GM12878 (cell line): Measurements from ENCODE around the gene RERE. TPM values are rescaled to one million over a fixed set of nuclear protein-coding genes. Genes with fewer than 3 reads are reported as not detected.

Experiments
- ATAC-seq: fragments of 200-7000 bp; cut with Tn5 transposase; 3 replicates; pipeline ENCODE4 v1.9.1; 2020; ENCODE audit warnings: mild to moderate bottlenecking, moderate library complexity
- BruUV-seq: library from RNA; stranded (reverse); fragments of 400-500 nt; replicated peaks from 2 replicates; lab custom pipeline; 2021; lab: Mats Ljungman, UMichigan
- CTCF ChIA-PET: fragments of 300-600 bp; sonication (Branson Sonifier 250); formaldehyde crosslinking; extraction: SDS; loops from one replicate; lab custom pipeline; 2021; ENCODE audit warnings: inconsistent platforms; lab: Yijun Ruan, JAX
- POLR2A ChIA-PET: fragments of 350-600 bp; formaldehyde crosslinking; extraction: SDS; loops from one replicate; lab custom pipeline; 2021; ENCODE audit warnings: inconsistent platforms; lab: Charles Lee
- RAD21 ChIA-PET: fragments of 300-600 bp; sonication (Branson Sonifier 250); formaldehyde crosslinking; loops from one replicate; lab custom pipeline; 2023; ENCODE audit warnings: antibody characterized with exemption; ENCODE audit not compliant: unreplicated experiment; lab: Charles Lee
- SMC1A ChIA-PET: fragments of 300-600 bp; sonication (Branson Sonifier 250); formaldehyde crosslinking; loops from one replicate; lab custom pipeline; 2023; ENCODE audit not compliant: unreplicated experiment, uncharacterized antibody; lab: Charles Lee
- DNase-seq: peaks from one replicate; pipeline ENCODE4 v3.0.0-alpha.2; 2011; ENCODE audit warnings: low read depth, low spot score
- FAIRE-seq: peaks from 3 replicates; lab custom pipeline; 2011; peaks lifted over from hg19 to GRCh38; lab: Jason Lieb, UNC
- H2AFZ ChIP-seq: 2 replicates; pipeline ENCODE4 v1.6.0; 2011; ENCODE audit warnings: low read depth, low read length, control low read depth; ENCODE audit not compliant: control insufficient read depth
- H3K27ac ChIP-seq: 2 replicates; pipeline ENCODE4 v1.5.1; 2011; ENCODE audit warnings: control low read depth; ENCODE audit not compliant: control insufficient read depth, insufficient read depth
- H3K27me3 ChIP-seq, 2 experiments: replicated peaks in 1 of 2; 2 replicates each; pipeline versions ENCODE4 v1.6.0 to v1.6.1; 2011; ENCODE audit warnings: low read length in 1 of 2; ENCODE audit not compliant: control insufficient read depth in 2 of 2, insufficient read depth in 2 of 2
- H3K36me3 ChIP-seq, 2 experiments: 2 replicates each; pipeline ENCODE4 v1.5.1; 2011; ENCODE audit warnings: low read length in 1 of 2; ENCODE audit not compliant: control insufficient read depth in 2 of 2, insufficient read depth in 2 of 2
- H3K4me1 ChIP-seq: 2 replicates; pipeline ENCODE4 v1.6.1; 2011; ENCODE audit warnings: mild to moderate bottlenecking, low read length, moderate library complexity, mixed read lengths; ENCODE audit not compliant: control insufficient read depth, insufficient read depth
- H3K4me2 ChIP-seq: 2 replicates; pipeline ENCODE4 v1.6.0; 2011; ENCODE audit warnings: control low read depth; ENCODE audit not compliant: control insufficient read depth, insufficient read depth
- H3K4me3 ChIP-seq: fragments of 200-600 bp; sonication (generic); 2 replicates; pipeline ENCODE4 v1.5.1; 2016
- H3K79me2 ChIP-seq: 2 replicates; pipeline ENCODE4 v1.6.0; 2011; ENCODE audit warnings: low read length; ENCODE audit not compliant: control insufficient read depth, insufficient read depth
- H3K9ac ChIP-seq: 2 replicates; pipeline ENCODE4 v1.8.0; 2011; ENCODE audit warnings: low read length, control low read depth, mixed read lengths; ENCODE audit not compliant: control insufficient read depth, insufficient read depth
- H3K9me3 ChIP-seq: replicated peaks from 3 replicates; pipeline ENCODE4 v1.5.1; 2011; ENCODE audit warnings: mild to moderate bottlenecking, low read length; ENCODE audit not compliant: control insufficient read depth, insufficient read depth
- H4K20me1 ChIP-seq: 2 replicates; pipeline ENCODE4 v1.6.0; 2011; ENCODE audit not compliant: control insufficient read depth, insufficient read depth
- CBFB ChIP-seq: IDR thresholded peaks from 2 replicates; pipeline ENCODE4 v1.6.1; 2016; ENCODE audit warnings: antibody characterized with exemption, low read depth
- CREM ChIP-seq: IDR thresholded peaks from 2 replicates; pipeline ENCODE4 v1.6.1; 2014; ENCODE audit warnings: antibody characterized with exemption, low read depth
- ESRRA ChIP-seq: IDR thresholded peaks from 2 replicates; pipeline ENCODE4 v1.6.1; 2012; ENCODE audit warnings: mild to moderate bottlenecking, low read length, improper control_type of control experiment
- FOS ChIP-seq: IDR thresholded peaks from 3 replicates; pipeline ENCODE4 v1.6.1; 2011; ENCODE audit warnings: borderline replicate concordance; ENCODE audit not compliant: insufficient read length; ENCODE audit errors: extremely low read depth
- GABPA ChIP-seq: IDR thresholded peaks from 2 replicates; pipeline ENCODE4 v1.6.1; 2014; ENCODE audit warnings: antibody characterized with exemption, low read depth, mild to moderate bottlenecking, inconsistent platforms
- IKZF1 ChIP-seq: fragments of 450-650 bp; conservative IDR thresholded peaks from 2 replicates; pipeline ENCODE4 v1.6.1; 2017; ENCODE audit warnings: antibody characterized with exemption, mild to moderate bottlenecking
- JUNB ChIP-seq: IDR thresholded peaks from 2 replicates; pipeline ENCODE4 v1.6.1; 2016; ENCODE audit warnings: antibody characterized with exemption, mild to moderate bottlenecking
- KLF5 ChIP-seq: fragments of 450-650 bp; IDR thresholded peaks from 2 replicates; pipeline ENCODE4 v1.6.1; 2014; ENCODE audit warnings: mild to moderate bottlenecking; ENCODE audit not compliant: partially characterized antibody
- NFXL1 ChIP-seq: fragments of 450-650 bp; IDR thresholded peaks from 2 replicates; pipeline ENCODE4 v1.6.1; 2017; ENCODE audit warnings: antibody characterized with exemption, mild to moderate bottlenecking, borderline replicate concordance
- NR2C1 ChIP-seq: fragments of 450-650 bp; IDR thresholded peaks from 2 replicates; pipeline ENCODE4 v1.6.1; 2017; ENCODE audit warnings: antibody characterized with exemption, mild to moderate bottlenecking, moderate library complexity
- PML ChIP-seq: IDR thresholded peaks from 2 replicates; pipeline ENCODE4 v1.6.1; 2012; ENCODE audit warnings: low read length, inconsistent platforms
- RB1 ChIP-seq: fragments of 450-650 bp; formaldehyde crosslinking; IDR thresholded peaks from 2 replicates; pipeline ENCODE4 v1.6.1; 2017; ENCODE audit warnings: mild to moderate bottlenecking, borderline replicate concordance
- TCF3 ChIP-seq: IDR thresholded peaks from 2 replicates; pipeline ENCODE4 v1.6.1; 2012; ENCODE audit warnings: low read depth, mild to moderate bottlenecking, low read length, borderline replicate concordance; ENCODE audit not compliant: insufficient read depth
- WRNIP1 ChIP-seq: IDR thresholded peaks from 2 replicates; pipeline ENCODE4 v1.6.1; 2011; ENCODE audit warnings: low read depth, low read length, improper control_type of control experiment, borderline replicate concordance
- ZBED1 ChIP-seq: IDR thresholded peaks from 2 replicates; pipeline ENCODE4 v1.6.1; 2016; ENCODE audit warnings: borderline replicate concordance
- ZNF622 ChIP-seq: fragments of 450-650 bp; IDR thresholded peaks from 2 replicates; pipeline ENCODE4 v1.6.1; 2017; ENCODE audit warnings: mild to moderate bottlenecking, inconsistent platforms
- WGBS: methylation state at CpG from one replicate; pipeline ENCODE4 v1.1.6; 2016; ENCODE audit warnings: low lambda C conversion rate; ENCODE audit not compliant: insufficient replicate concordance, insufficient coverage; ENCODE audit errors: missing lambda C conversion rate; 5-methylcytosine and 5-hydroxymethylcytosine counted together
- in situ Hi-C: fragments of 300-500 bp; cut with MboI; formaldehyde crosslinking; loops from 9 replicates; pipeline ENCODE4 v1.14.3; 2018; ENCODE audit warnings: mixed read lengths
- intact Hi-C: fragments of 100-400 bp; cut with micrococcal nuclease; formaldehyde crosslinking; loops from one replicate; pipeline ENCODE4 v1.14.2; 2022; ENCODE audit not compliant: unreplicated experiment
- polyA plus RNA-seq, 11 experiments: library from polyadenylated mRNA; depleted of rRNA in 4 of 11; unstranded in 6 of 11; stranded (reverse) in 5 of 11; fragments of >200 nt; fragmentation: Nextera tagmentation in 4 of 11; fragmentation: Illumina TruSeq in 1 of 11; extraction: Ambion mirVana in 4 of 11; extraction: Trizol in 1 of 11; gene quantifications; 1 replicate in 1 of 11; 2 replicates in 10 of 11; pipeline versions ENCODE4 v1.2.1 to v1.2.3, GENCODE V29; 2011 to 2016; ENCODE audit warnings: inconsistent platforms in 2 of 11, missing spikeins in 2 of 11, low read depth in 1 of 11
- total RNA-seq, 4 experiments: library from RNA; depleted of rRNA in 3 of 4; stranded (reverse); fragments of >200 nt in 3 of 4; fragmentation: Illumina TruSeq in 1 of 4; extraction: Trizol in 1 of 4; gene quantifications; 2 replicates each; pipeline versions ENCODE4 v1.2.1 to v1.2.3, GENCODE V29; 2013 to 2021
- TF ChIP-seq, protein P1 (sequence below): IDR thresholded peaks from 2 replicates; pipeline ENCODE4 v1.6.1; 2012; ENCODE audit warnings: low read depth, low read length, improper control_type of control experiment

The RERE gene
- total and polyA plus RNA-seq, 10 of the 15 experiments (the other 5 are each of a cell fraction or from before 2014, with no cell fraction given), result 5.2 to 60.5 (median 20.2) TPM

DNA sequence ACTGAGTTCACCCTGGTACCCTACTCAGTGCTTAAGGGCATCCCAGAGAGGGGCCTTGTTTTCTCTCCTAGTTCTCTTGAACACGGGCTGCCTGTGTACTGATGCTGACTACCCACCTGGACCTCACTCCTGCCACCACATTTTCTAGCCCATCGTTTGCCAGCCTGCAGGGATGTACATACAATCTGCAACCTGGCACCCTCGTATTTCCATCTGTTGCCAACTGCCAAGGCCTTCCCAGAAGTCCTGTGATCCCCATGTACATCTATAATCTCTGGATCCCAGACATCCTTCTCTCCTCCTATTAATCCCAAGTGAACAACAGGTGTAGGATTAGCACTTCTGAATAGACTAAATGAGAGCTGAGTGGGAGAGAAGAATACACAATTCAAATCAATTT, 287.5 kb downstream of the RERE start:
- BruUV-seq, result no TSS peak
- in situ Hi-C loops, result no loop called here
- Histone ChIP-seq H3K79me2 (no peaks in the 10 kb centered on the region; the same call in 1 of the 2 replicates), H4K20me1 (no peaks in the 10 kb centered on the region), H3K27ac (no peak overlapping the region), H3K4me1 (peaks cover 42% of the 10 kb centered on the region)
- ChIA-PET RAD21 (interaction anchor here (0.8 to 0.9 kb wide), 2 partner anchors 24 to 102 kb away, joined by 3 to 4 read pairs; no protein-coding TSS in a partner anchor), SMC1A (interaction anchor here (0.8 to 1.2 kb wide), 2 partner anchors 9 to 27 kb away, joined by 3 to 4 read pairs; no protein-coding TSS in a partner anchor), CTCF (interaction anchor here (1.0 kb wide), 1 partner anchor 36 kb away, joined by 3 read pairs; no protein-coding TSS in a partner anchor)
- FAIRE-seq, result no peak
- TF ChIP-seq TCF3, result no peak
- TF ChIP-seq ZBED1, result no peak
- TF ChIP-seq RB1, result no peak
- TF ChIP-seq NR2C1, result no peak
- no peak for TF ChIP-seq WRNIP1
- TF ChIP-seq, all 136 proteins: peak for 0
- H3K27me3 ChIP-seq, result no peaks in the 10 kb centered on the region
- H2AFZ ChIP-seq, result no peak overlapping the region
- H3K4me2 ChIP-seq, result no peak overlapping the region
- WGBS, result 97% methylated on average over 3 of the region's 3 CpGs
- H3K4me3 ChIP-seq, result no peak overlapping the region
- intact Hi-C loops, result loop anchor here (5.0 to 10.0 kb wide), 2 partner anchors 53 to 105 kb away; no protein-coding TSS in a partner anchor
- DNase-seq, result no peak
- no peaks in the 10 kb centered on the region; a peak in 1 of 4 replicates for H3K36me3 ChIP-seq
- H3K9ac ChIP-seq, result no peak overlapping the region
- H3K9me3 ChIP-seq, result no peaks in the 10 kb centered on the region; the same call in 2 of the 3 replicates
- no peak for ATAC-seq
- POLR2A ChIA-PET, result no interaction called here

DNA sequence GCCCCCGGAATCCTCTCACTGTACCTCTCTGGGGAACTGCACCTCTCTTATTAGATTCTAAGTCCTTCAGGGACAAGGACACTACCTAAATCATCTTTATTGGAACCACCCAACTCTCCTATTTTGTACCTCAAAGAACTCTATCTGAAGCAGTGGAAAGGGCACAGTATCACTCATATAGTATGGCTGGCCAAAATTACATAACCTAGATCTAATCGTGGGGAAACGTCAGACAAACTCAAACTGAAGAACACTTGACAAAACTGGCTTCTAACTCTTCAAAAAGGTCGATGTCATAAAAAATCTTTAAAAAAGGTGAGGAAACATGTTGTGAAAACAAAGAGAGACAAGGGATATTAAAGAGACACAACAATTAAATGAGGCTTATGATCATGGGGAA, 289.5 kb downstream of the RERE start:
- Histone ChIP-seq H3K27me3 (no peaks in the 10 kb centered on the region), H3K9me3 (no peaks in the 10 kb centered on the region; the same call in 2 of the 3 replicates), H3K27ac (no peak overlapping the region), H3K4me3 (no peak overlapping the region), H3K4me1 (peaks cover 43% of the 10 kb centered on the region), H4K20me1 (no peaks in the 10 kb centered on the region), H3K9ac (no peak overlapping the region), H3K36me3 (no peaks in the 10 kb centered on the region; a peak in 1 of 4 replicates), H3K79me2 (peaks cover 13% of the 10 kb centered on the region), H3K4me2 (no peak overlapping the region), H2AFZ (no peak overlapping the region)
- DNase-seq, result no peak
- ATAC-seq, result no peak
- no TSS peak for BruUV-seq
- SMC1A ChIA-PET, result no interaction called here
- in situ Hi-C loops (no loop called here), intact Hi-C loops (loop anchor here (5.0 to 10.0 kb wide), 2 partner anchors 51 to 103 kb away; no protein-coding TSS in a partner anchor)
- RAD21 ChIA-PET, result no interaction called here
- POLR2A ChIA-PET, result no interaction called here
- no peak for FAIRE-seq
- CTCF ChIA-PET, result no interaction called here
- WGBS, result 80% methylated on average over 4 of the region's 4 CpGs
- TF ChIP-seq FOS (no peak), PML (no peak), ESRRA (no peak), IKZF1 (no peak), GABPA (no peak), NFXL1 (no peak), ZNF622 (no peak), KLF5 (no peak), CREM (no peak), CBFB (no peak), JUNB (no peak)
- TF ChIP-seq, protein P1, sequence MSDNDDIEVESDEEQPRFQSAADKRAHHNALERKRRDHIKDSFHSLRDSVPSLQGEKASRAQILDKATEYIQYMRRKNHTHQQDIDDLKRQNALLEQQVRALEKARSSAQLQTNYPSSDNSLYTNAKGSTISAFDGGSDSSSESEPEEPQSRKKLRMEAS, result no peak
